Measurements from ENCODE around the gene FRMD5.
A peak's percentile ranks its signal among the peaks of the same experiment; 100 is the strongest.
"Not testable (repeated sequence)": the region's sequence is repeated elsewhere in the genome, so short reads cannot be mapped to it uniquely, and the experiment has no call there.

Gene FRMD5

DNA sequence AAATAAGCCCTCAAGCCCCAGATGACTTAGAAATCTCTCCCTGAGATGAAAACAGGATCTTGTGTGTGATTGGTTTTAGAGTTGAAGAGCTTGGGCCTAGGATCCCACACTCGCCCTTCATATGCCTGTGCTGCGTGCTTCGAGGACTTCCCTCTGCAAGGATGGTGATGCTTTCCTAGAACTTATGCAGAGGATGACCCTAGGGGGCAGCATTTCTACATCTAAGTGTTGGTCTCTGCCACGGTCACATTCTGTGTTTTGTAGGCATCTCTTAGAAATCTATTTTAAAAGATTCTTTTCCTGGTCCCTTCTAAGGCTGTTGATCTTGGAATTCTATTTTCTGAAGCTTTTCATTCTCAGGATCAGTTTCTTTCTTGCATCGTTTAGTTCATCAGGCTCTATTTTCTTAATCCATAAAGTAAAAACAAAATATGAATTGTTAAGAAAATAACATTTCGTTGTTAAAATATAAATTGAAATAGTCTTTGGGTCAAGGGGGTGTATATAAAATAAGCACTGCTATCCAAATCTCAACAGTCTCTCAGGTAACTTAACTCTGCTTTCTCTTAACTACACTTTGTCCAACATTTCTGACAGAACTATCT is 322.6 kb downstream of the FRMD5 start:
- no peak for DNase-seq
- H3K27ac Mint-ChIP-seq = no peak overlapping the region
- H3K36me3 Mint-ChIP-seq (ENCODE audit: low read depth) = peaks cover 93% of the 10 kb centered on the region
- H3K4me3 Mint-ChIP-seq = no peak overlapping the region
- H3K9me3 Mint-ChIP-seq = no peaks in the 10 kb centered on the region
- H3K4me1 Mint-ChIP-seq (ENCODE audit: low read depth) = no peaks in the 10 kb centered on the region
- H3K27me3 Mint-ChIP-seq = no peaks in the 10 kb centered on the region

GRCh38 chr15:43871835-43872234 is 323.2 kb downstream of the FRMD5 start:
- Mint-ChIP-seq H3K4me1 (ENCODE audit: low read depth) (no peaks in the 10 kb centered on the region), H3K27ac (no peak overlapping the region), H3K4me3 (no peak overlapping the region), H3K36me3 (ENCODE audit: low read depth) (peaks cover 92% of the 10 kb centered on the region), H3K9me3 (no peaks in the 10 kb centered on the region), H3K27me3 (no peaks in the 10 kb centered on the region)
- no peak for DNase-seq

DNA sequence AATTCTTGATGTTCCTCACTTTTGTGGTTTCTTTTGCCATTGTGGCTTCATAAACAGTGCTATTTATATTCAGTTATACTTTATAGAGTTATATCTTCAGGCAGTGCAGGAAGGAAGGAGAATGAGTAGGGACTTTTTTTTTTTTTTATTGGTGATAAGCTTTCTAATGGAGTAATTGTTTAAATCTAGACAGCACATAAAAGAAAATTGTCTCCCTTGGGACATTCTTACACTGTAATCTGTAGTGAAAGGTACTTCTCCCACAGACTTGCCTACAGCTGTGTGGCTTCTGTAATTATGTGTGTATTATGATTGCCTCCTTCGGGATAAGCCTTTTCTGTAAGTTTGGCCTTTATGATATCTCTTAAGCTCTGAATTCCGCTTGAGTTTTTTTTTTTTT is 326.7 kb downstream of the FRMD5 start:
- Mint-ChIP-seq H3K36me3 (ENCODE audit: low read depth) (peaks cover 87% of the 10 kb centered on the region), H3K27ac (no peak overlapping the region), H3K4me1 (ENCODE audit: low read depth) (no peaks in the 10 kb centered on the region), H3K27me3 (no peaks in the 10 kb centered on the region), H3K9me3 (no peaks in the 10 kb centered on the region), H3K4me3 (no peak overlapping the region)
- no peak for DNase-seq

DNA sequence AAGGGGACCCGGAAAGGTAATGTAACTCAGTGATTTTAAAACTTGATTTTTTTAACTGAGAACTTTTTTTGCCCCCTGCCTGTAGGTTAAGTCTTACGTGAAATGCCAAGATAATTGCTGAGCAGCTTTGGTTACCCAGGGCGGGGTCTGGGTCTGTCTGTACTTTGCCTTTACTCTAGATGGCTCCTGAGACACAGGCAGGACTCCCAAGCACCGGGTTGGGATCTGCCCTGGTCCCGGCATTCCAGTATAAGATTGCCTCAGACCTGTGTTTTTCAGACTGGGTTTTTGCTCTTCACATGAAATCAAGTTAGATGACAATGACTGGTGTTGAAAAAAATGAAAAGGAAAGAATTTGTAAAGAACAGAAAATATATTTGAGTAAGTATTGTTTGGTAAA is 328.0 kb downstream of the FRMD5 start:
- no peak overlapping the region for H3K4me3 Mint-ChIP-seq
- no peaks in the 10 kb centered on the region for H3K9me3 Mint-ChIP-seq
- no peak overlapping the region for H3K27ac Mint-ChIP-seq
- peaks cover 86% of the 10 kb centered on the region for H3K36me3 Mint-ChIP-seq (ENCODE audit: low read depth)
- no peaks in the 10 kb centered on the region for H3K27me3 Mint-ChIP-seq
- no peak for DNase-seq
- H3K4me1 Mint-ChIP-seq (ENCODE audit: low read depth) = no peaks in the 10 kb centered on the region

DNA sequence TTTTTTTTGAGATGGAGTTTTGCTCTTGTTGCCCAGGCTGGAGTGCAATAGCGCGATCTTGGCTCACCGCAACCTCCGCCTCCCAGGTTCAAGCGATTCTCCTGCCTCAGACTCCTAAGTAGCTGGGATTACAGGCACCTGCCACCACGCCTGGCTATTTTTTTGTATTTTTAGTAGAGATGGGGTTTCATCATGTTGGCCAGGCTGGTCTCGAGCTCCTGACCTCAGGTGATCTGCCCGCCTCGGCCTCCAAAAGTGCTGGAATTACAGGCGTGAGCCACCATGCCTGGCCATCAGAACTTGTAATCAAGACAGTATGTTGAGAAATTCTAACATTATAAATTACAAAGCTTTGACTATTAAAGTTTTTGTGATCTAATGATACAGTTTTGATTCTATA is 328.4 kb downstream of the FRMD5 start:
- H3K9me3 Mint-ChIP-seq; H3K4me1 Mint-ChIP-seq (ENCODE audit: low read depth); H3K4me3 Mint-ChIP-seq; DNase-seq; H3K27ac Mint-ChIP-seq; H3K27me3 Mint-ChIP-seq: not testable (repeated sequence)
- H3K36me3 Mint-ChIP-seq (ENCODE audit: low read depth) = peaks cover 86% of the 10 kb centered on the region

- H3K9me3 Mint-ChIP-seq = no peaks in the 10 kb centered on the region
- no peaks in the 10 kb centered on the region for H3K4me1 Mint-ChIP-seq (ENCODE audit: low read depth)
- no peak overlapping the region for H3K4me3 Mint-ChIP-seq
- no peak for DNase-seq
- H3K36me3 Mint-ChIP-seq (ENCODE audit: low read depth) = peaks cover 97% of the 10 kb centered on the region
- no peak overlapping the region for H3K27ac Mint-ChIP-seq
- no peaks in the 10 kb centered on the region for H3K27me3 Mint-ChIP-seq
Observed at GRCh38 chr15:43859546-43859945, 335.5 kb downstream of the FRMD5 start.

DNA sequence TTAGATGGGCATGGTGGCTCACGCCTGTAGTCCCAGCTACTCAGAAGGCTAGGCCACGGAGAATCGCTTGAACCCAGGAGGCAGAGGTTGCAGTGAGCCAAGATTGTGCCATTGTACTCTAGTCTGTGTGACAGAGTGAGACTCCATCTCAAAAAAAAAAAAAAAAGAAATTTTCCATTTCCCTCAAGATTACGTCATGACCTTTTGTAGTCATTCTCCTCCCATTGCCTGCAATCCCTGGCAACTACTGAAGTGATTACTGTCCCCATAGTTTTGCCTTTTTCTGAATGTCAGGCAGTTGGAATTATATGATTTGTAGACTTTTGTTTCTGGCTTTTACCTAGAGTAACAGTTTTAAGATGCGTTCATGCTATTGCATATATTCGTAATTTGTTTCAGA is 340.3 kb downstream of the FRMD5 start:
- Mint-ChIP-seq H3K36me3 (ENCODE audit: low read depth) (peaks cover 95% of the 10 kb centered on the region), H3K4me3 (no peak overlapping the region), H3K4me1 (ENCODE audit: low read depth) (no peaks in the 10 kb centered on the region), H3K9me3 (no peaks in the 10 kb centered on the region), H3K27me3 (no peaks in the 10 kb centered on the region), H3K27ac (no peak overlapping the region)
- no peak for DNase-seq

DNA sequence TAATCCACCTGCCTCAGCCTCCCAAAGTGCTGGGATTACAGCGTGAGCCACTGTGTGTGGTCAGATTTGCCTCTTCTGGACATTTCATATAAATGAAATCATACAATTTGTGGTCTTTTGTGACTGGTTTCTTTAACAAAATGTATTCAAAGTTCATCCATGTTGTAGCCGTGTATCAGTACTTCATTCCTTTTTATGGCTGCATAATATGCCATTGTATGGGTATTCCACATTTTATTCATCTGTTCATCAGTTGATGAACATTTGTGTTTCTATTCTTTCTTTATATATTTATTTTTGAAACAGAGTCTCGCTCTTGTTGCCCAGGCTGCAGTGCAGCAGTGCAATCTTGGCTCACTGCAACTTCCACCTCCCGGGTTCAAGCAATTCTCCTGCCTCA is 342.5 kb downstream of the FRMD5 start:
- Mint-ChIP-seq H3K4me3 (no peak overlapping the region), H3K4me1 (ENCODE audit: low read depth) (no peaks in the 10 kb centered on the region), H3K9me3 (no peaks in the 10 kb centered on the region), H3K27ac (no peak overlapping the region), H3K36me3 (ENCODE audit: low read depth) (peaks cover 94% of the 10 kb centered on the region), H3K27me3 (no peaks in the 10 kb centered on the region)
- DNase-seq = no peak

GRCh38 chr15:43851251-43851650 is 343.8 kb downstream of the FRMD5 start:
- H3K27me3 Mint-ChIP-seq = no peaks in the 10 kb centered on the region
- no peaks in the 10 kb centered on the region for H3K9me3 Mint-ChIP-seq
- no peaks in the 10 kb centered on the region for H3K4me1 Mint-ChIP-seq (ENCODE audit: low read depth)
- H3K4me3 Mint-ChIP-seq = no peak overlapping the region
- H3K36me3 Mint-ChIP-seq (ENCODE audit: low read depth) = peaks cover 92% of the 10 kb centered on the region
- no peak overlapping the region for H3K27ac Mint-ChIP-seq
- DNase-seq = no peak

DNA sequence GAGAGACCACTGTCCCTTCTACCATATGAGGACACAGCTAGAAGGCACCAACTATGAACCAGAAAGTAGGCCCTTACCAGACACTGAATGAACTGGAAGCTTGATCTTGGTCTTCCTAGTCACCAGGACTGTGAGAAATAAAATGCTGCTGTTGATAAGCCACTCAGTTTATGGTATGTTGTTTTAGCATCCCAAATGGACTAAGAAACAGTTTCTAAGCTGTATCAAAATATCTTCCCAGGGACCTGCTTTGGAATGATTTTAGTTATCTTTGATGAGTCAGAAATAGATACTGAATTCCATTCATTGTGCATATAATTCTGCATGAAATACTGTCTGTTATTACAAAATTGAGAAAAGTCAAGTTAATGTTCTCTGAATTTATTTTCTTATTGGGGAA is 349.6 kb downstream of the FRMD5 start:
- H3K9me3 Mint-ChIP-seq = no peaks in the 10 kb centered on the region
- peaks cover 90% of the 10 kb centered on the region for H3K36me3 Mint-ChIP-seq (ENCODE audit: low read depth)

DNA sequence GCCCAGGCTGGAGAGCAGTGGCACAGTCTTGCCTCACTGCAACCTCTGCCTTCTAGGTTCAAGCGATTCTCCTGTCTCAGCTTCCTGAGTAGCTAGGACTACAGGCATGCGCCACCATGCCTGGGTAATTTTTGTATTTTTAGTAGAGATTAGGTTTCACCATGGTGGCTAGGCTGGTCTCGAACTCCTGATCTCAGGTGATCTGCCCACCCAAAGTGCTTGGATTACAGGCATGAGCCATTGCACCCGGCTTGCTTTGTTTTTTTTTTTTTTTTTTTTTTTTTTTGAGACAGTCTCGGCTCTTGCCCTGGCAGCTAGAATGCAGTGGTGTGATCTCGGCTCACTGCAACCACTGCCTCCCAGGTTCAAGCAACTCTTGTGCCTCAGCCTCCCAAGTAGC is 362.6 kb downstream of the FRMD5 start:
- DNase-seq, H3K27me3 Mint-ChIP-seq, H3K9me3 Mint-ChIP-seq: not testable (repeated sequence)
- peak overlapping the region; percentile 36 for H3K27ac Mint-ChIP-seq
- H3K36me3 Mint-ChIP-seq (ENCODE audit: low read depth) = peaks cover 93% of the 10 kb centered on the region
- peaks cover 34% of the 10 kb centered on the region for H3K4me1 Mint-ChIP-seq (ENCODE audit: low read depth)
- H3K4me3 Mint-ChIP-seq = peak overlapping the region; percentile 28

More for the DNA sequence above, 349.6 kb downstream of the FRMD5 start:
- Mint-ChIP-seq H3K27me3 (no peaks in the 10 kb centered on the region), H3K4me3 (no peak overlapping the region), H3K4me1 (ENCODE audit: low read depth) (no peaks in the 10 kb centered on the region), H3K27ac (no peak overlapping the region)
- DNase-seq = no peak

DNA sequence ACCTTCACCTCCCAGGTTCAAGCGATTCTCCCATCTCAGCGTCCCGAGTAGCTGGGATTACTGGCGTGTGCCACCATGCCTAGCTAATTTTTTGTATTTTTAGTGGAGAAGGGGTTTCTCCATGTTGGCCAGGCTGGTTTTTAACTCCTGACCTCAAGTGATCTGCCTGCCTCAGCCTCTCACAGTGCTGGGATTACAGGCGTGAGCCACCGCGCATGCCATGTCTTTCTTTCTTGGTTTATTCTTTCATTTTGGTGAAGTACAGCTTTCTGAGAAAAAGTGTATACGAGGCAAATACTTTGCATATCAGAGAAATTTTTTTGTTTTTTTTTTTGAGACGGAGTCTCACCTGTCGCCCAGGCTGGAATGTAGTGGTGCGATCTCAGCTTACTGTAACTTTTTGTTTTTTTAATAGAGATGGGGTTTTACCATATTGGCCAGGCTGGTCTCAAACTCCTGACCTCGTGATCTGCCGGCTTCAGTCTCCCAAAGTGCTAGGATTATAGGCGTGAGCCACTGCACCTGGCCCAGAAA is 363.5 kb downstream of the FRMD5 start:
- H3K4me1 Mint-ChIP-seq (ENCODE audit: low read depth) = peaks cover 35% of the 10 kb centered on the region
- not testable (repeated sequence) for H3K27me3 Mint-ChIP-seq, DNase-seq, H3K9me3 Mint-ChIP-seq
- H3K27ac Mint-ChIP-seq = peak overlapping the region; percentile 36
- H3K4me3 Mint-ChIP-seq = peak overlapping the region; percentile 28
- H3K36me3 Mint-ChIP-seq (ENCODE audit: low read depth) = peaks cover 92% of the 10 kb centered on the region

DNA sequence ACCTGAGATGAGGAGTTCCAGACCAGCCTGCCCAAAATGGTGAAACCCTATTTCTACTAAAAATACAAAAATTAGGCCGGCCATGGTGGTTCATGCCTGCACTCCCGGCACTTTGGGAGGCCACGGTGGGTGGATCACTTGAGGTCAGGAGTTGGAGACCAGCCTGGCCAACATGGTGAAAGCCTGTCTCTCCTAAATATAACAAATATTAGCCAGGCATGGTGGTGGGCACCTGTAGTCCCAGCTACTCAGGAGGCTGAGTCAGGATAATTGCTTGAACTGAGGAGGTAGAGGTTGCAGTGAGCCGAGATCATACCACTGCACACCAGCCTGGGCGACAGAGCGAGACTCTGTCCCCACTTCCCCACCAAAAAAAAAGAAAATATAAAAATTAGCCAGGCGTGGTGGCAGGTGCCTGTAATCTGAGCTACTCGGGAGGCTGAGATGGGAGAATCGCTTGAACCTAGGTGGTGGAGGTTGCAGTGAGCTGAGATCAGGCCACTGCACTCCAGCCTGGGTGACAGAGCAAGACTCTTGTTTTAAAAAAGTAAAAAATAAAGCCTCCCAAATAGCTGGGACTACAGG is 364.3 kb downstream of the FRMD5 start:
- H3K27ac Mint-ChIP-seq = peak overlapping the region; percentile 37
- not testable (repeated sequence) for H3K27me3 Mint-ChIP-seq, DNase-seq, H3K9me3 Mint-ChIP-seq
- H3K4me3 Mint-ChIP-seq = peak overlapping the region; percentile 20
- H3K4me1 Mint-ChIP-seq (ENCODE audit: low read depth) = peaks cover 43% of the 10 kb centered on the region
- H3K36me3 Mint-ChIP-seq (ENCODE audit: low read depth) = peaks cover 87% of the 10 kb centered on the region

DNA sequence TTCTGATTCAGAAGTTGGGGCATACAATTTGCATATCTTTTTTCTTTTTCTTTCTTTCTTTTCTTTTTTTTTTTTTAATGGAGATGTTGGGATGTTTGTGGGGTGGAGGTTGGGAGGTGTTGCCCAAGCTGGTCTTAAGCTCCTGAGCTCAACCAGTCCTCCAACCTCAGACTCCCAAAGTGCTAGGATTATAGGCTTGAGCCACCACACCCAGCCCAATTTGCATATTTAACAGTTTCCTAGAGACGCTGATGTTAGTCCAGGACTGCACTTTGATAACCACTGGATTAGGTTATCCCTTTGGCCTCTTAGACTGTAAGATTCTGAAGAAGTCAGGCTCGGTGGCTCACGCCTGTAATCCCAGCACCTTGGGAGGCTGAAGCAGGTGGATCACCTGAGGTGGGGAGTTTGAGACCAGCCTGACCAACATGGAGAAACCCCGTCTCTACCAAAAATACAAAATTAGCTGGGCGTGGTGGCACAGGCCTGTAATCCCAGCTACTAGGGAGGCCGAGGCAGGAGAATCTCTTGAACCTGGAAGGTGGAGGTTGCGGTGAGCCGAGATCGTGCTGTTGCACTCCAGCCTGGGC is 365.0 kb downstream of the FRMD5 start:
- Mint-ChIP-seq H3K4me3 (peak overlapping the region; percentile 94), H3K27ac (peak overlapping the region; percentile 66), H3K4me1 (ENCODE audit: low read depth) (peaks cover 45% of the 10 kb centered on the region), H3K36me3 (ENCODE audit: low read depth) (peaks cover 81% of the 10 kb centered on the region)
- H3K27me3 Mint-ChIP-seq, DNase-seq, H3K9me3 Mint-ChIP-seq: not testable (repeated sequence)

- H3K27me3 Mint-ChIP-seq = no peaks in the 10 kb centered on the region
- H3K4me1 Mint-ChIP-seq (ENCODE audit: low read depth) = peaks cover 56% of the 10 kb centered on the region
- H3K27ac Mint-ChIP-seq = peak overlapping the region; percentile 96
- H3K4me3 Mint-ChIP-seq = peak overlapping the region; percentile 94
- H3K9me3 Mint-ChIP-seq = peaks cover 4% of the 10 kb centered on the region
- peaks cover 77% of the 10 kb centered on the region for H3K36me3 Mint-ChIP-seq (ENCODE audit: low read depth)
- no peak for DNase-seq
Observed at GRCh38 chr15:43828061-43828657, 366.9 kb downstream of the FRMD5 start.
